Peyer's patch (tissue), 4 donors: ENCODE data around the gene BPIFB4. TPM values are rescaled to one million over a fixed set of nuclear protein-coding genes. Genes with fewer than 3 reads are reported as not detected.
"Not testable (repeated sequence)": the region's sequence is repeated elsewhere in the genome, so short reads cannot be mapped to it uniquely, and the experiment has no call there.

ENCODE experiments used
- DNase-seq, 3 donors: peaks; one replicate each; pipeline ENCODE4 v3.0.0-alpha.2; 2017 to 2019
- H3K27ac ChIP-seq, 4 donors: fragments of 200-600 bp; sonication (generic); one replicate each; pipeline ENCODE4 v1.5.1; 2016 to 2019
- H3K27me3 ChIP-seq, 2 donors: fragments of 200-600 bp; sonication (generic); one replicate each; pipeline ENCODE4 v1.5.1; 2019
- H3K36me3 ChIP-seq, 3 donors: fragments of 200-600 bp; sonication (generic); one replicate each; pipeline ENCODE4 v1.5.1; 2016 to 2019
- H3K4me1 ChIP-seq, 4 donors: fragments of 200-600 bp; sonication (generic); one replicate each; pipeline ENCODE4 v1.5.1; 2016 to 2019
- H3K4me3 ChIP-seq, 4 donors: fragments of 200-600 bp; sonication (generic); 1 replicate in 3 of 4; 2 replicates in 1 of 4; pipeline ENCODE4 v1.5.1; 2016 to 2019; ENCODE audit warnings: mild to moderate bottlenecking in 1 of 4
- H3K9me3 ChIP-seq, 4 donors: fragments of 200-600 bp; sonication (generic); one replicate each; pipeline ENCODE4 v1.5.1; 2016 to 2019; ENCODE audit warnings: mild to moderate bottlenecking in 1 of 4
- CTCF ChIP-seq, 6 experiments: fragments of 450-650 bp in 4 of 6; fragments of 200-600 bp in 2 of 6; sonication (generic) in 1 of 6; IDR thresholded peaks; one replicate each; pipeline ENCODE4 v1.5.1; 2017 to 2019; ENCODE audit warnings: antibody characterized with exemption in 6 of 6, mild to moderate bottlenecking in 3 of 6, moderate library complexity in 1 of 6
- POLR2A ChIP-seq, 2 donors: fragments of 450-650 bp; IDR thresholded peaks; one replicate each; pipeline ENCODE4 v1.5.1; 2017; ENCODE audit warnings: antibody characterized with exemption in 2 of 2, mild to moderate bottlenecking in 2 of 2, moderate library complexity in 2 of 2
- total RNA-seq, 4 donors: library from RNA; depleted of rRNA; stranded (reverse); fragments of >200 nt; gene quantifications; one replicate each; pipeline ENCODE4 v1.1.0, GENCODE V29; 2016

BPIFB4 gene
- total RNA-seq, 4 donors from 2014 or later, result not detected

GRCh38 chr20:33119725-33120720, 40.6 kb downstream of the BPIFB4 start:
- Histone ChIP-seq H3K27ac (no peak overlapping the region), H3K4me1 (no peaks in the 10 kb centered on the region)

GRCh38 chr20:33120934-33121333, 41.5 kb downstream of the BPIFB4 start:
- no peaks in the 10 kb centered on the region for H3K9me3 ChIP-seq
- no peak overlapping the region for H3K4me3 ChIP-seq
- H3K36me3 ChIP-seq, result no peaks in the 10 kb centered on the region
- no peak for DNase-seq
- H3K27me3 ChIP-seq, result no peaks in the 10 kb centered on the region
- TF ChIP-seq POLR2A (IDR thresholded peaks at IDR 0.05) (no peak), CTCF (IDR thresholded peaks at IDR 0.05) (no peak)
- H3K4me1 ChIP-seq, result no peaks in the 10 kb centered on the region
- H3K27ac ChIP-seq, result no peak overlapping the region

More at GRCh38 chr20:33119725-33120720, 40.6 kb downstream of the BPIFB4 start:
- Histone ChIP-seq H3K36me3 (no peaks in the 10 kb centered on the region), H3K27me3 (no peaks in the 10 kb centered on the region), H3K4me3 (no peak overlapping the region), H3K9me3 (no peaks in the 10 kb centered on the region)
- DNase-seq, result no peak
- TF ChIP-seq CTCF (IDR thresholded peaks at IDR 0.05) (no peak), POLR2A (IDR thresholded peaks at IDR 0.05) (no peak)

- not testable (repeated sequence) for DNase-seq, H3K9me3 ChIP-seq, H3K27me3 ChIP-seq, H3K4me3 ChIP-seq, H3K4me1 ChIP-seq, H3K36me3 ChIP-seq, H3K27ac ChIP-seq
These were observed 42.9 kb downstream of the BPIFB4 start for GRCh38 chr20:33122297-33122696.

GRCh38 chr20:33124261-33124660, 44.8 kb downstream of the BPIFB4 start:
- no peaks in the 10 kb centered on the region for H3K4me1 ChIP-seq
- no peaks in the 10 kb centered on the region for H3K36me3 ChIP-seq
- no peak overlapping the region for H3K4me3 ChIP-seq
- no peaks in the 10 kb centered on the region for H3K9me3 ChIP-seq
- DNase-seq, result no peak
- no peak for TF ChIP-seq CTCF (IDR thresholded peaks at IDR 0.05)
- no peak for TF ChIP-seq POLR2A (IDR thresholded peaks at IDR 0.05)
- no peak overlapping the region for H3K27ac ChIP-seq
- no peaks in the 10 kb centered on the region for H3K27me3 ChIP-seq

GRCh38 chr20:33124994-33125393, 45.6 kb downstream of the BPIFB4 start:
- Histone ChIP-seq H3K4me3 (no peak overlapping the region), H3K4me1 (no peaks in the 10 kb centered on the region), H3K27me3 (no peaks in the 10 kb centered on the region), H3K9me3 (no peaks in the 10 kb centered on the region), H3K27ac (no peak overlapping the region), H3K36me3 (no peaks in the 10 kb centered on the region)
- DNase-seq, result no peak
- TF ChIP-seq POLR2A (IDR thresholded peaks at IDR 0.05) (no peak), CTCF (IDR thresholded peaks at IDR 0.05) (no peak)

GRCh38 chr20:33125983-33126382, 46.5 kb downstream of the BPIFB4 start:
- no peak for DNase-seq
- Histone ChIP-seq H3K27ac (no peak overlapping the region), H3K27me3 (no peaks in the 10 kb centered on the region), H3K36me3 (no peaks in the 10 kb centered on the region), H3K9me3 (no peaks in the 10 kb centered on the region), H3K4me3 (no peak overlapping the region), H3K4me1 (no peaks in the 10 kb centered on the region)
- TF ChIP-seq POLR2A (IDR thresholded peaks at IDR 0.05) (no peak), CTCF (IDR thresholded peaks at IDR 0.05) (no peak)
